ENCODE measurements around the gene FSTL4. TPM values are rescaled to one million over a fixed set of nuclear protein-coding genes. Genes with fewer than 3 reads are reported as not detected.

The FSTL4 gene
- total and polyA plus RNA-seq, 2 of the 13 experiments (the other 11 are each of a cell fraction or from before 2014, with no cell fraction given): 2.1 to 3.0 TPM

GRCh38 chr5:133265720-133266526 is 346.4 kb downstream of the FSTL4 start (continued):
- no peak for TF ChIP-seq GLMP (CRISPR knock-in tag; IDR thresholded peaks at IDR 0.05; ENCODE audit: borderline replicate concordance)
- no peak for TF ChIP-seq ZNF749 (CRISPR knock-in tag; IDR thresholded peaks at IDR 0.05; ENCODE audit: borderline replicate concordance)
- no peak for TF ChIP-seq HMG20B (CRISPR knock-in tag; conservative IDR thresholded peaks at IDR 0.05)
- TF ChIP-seq ARID5B (CRISPR knock-in tag; IDR thresholded peaks at IDR 0.05): peak; percentile 27; the same call in 1 of the 2 replicates
- TF ChIP-seq PRDM15 (CRISPR knock-in tag; IDR thresholded peaks at IDR 0.05): no peak
- TF ChIP-seq MAFF (IDR thresholded peaks at IDR 0.05; ENCODE audit: low read depth, low read length): no peak
- TF ChIP-seq PAXIP1 (CRISPR knock-in tag; conservative IDR thresholded peaks at IDR 0.05): peak; percentile 50
- TF ChIP-seq ZNF83 (CRISPR knock-in tag; IDR thresholded peaks at IDR 0.05; ENCODE audit: borderline replicate concordance): no peak
- TF ChIP-seq IRF2 (CRISPR knock-in tag; IDR thresholded peaks at IDR 0.05): no peak
- TF ChIP-seq UBTF (CRISPR knock-in tag; IDR thresholded peaks at IDR 0.05): peak; percentile 26; the same call in 1 of the 2 replicates

All from HepG2 (cell line).